ENCODE measurements around the gene NTNG1. TPM values are rescaled to one million over a fixed set of nuclear protein-coding genes. Genes with fewer than 3 reads are reported as not detected.

The NTNG1 gene
- total and polyA plus RNA-seq, 12 donors, result 0.06 TPM; not detected in 11

DNA sequence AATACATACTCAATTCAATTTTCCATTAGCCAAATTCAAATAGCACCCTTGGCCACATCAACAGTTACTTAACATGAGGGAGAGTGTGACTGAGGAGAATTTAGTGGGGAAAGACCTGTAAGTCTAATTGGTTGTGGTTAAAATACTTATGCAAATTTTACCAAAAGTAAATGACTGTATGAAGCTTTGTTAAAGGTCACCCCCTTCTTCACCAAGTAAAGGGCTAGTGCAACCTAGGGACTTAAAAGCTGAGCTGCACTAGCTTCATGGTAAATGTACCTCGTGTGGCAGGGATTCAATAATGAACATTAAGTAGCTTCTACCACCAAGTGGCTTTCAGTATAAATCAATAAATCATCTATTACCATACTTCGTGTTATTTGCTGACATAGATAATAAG lies 372.0 kb downstream of the NTNG1 start:
- WGBS, 2 donors, result 62 to 69% methylated on average over 2 of the region's 2 CpGs
- DNase-seq (no peak), ATAC-seq (no peak)
- TF ChIP-seq, protein P1, sequence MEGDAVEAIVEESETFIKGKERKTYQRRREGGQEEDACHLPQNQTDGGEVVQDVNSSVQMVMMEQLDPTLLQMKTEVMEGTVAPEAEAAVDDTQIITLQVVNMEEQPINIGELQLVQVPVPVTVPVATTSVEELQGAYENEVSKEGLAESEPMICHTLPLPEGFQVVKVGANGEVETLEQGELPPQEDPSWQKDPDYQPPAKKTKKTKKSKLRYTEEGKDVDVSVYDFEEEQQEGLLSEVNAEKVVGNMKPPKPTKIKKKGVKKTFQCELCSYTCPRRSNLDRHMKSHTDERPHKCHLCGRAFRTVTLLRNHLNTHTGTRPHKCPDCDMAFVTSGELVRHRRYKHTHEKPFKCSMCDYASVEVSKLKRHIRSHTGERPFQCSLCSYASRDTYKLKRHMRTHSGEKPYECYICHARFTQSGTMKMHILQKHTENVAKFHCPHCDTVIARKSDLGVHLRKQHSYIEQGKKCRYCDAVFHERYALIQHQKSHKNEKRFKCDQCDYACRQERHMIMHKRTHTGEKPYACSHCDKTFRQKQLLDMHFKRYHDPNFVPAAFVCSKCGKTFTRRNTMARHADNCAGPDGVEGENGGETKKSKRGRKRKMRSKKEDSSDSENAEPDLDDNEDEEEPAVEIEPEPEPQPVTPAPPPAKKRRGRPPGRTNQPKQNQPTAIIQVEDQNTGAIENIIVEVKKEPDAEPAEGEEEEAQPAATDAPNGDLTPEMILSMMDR (IDR thresholded peaks at IDR 0.05), result no peak
- Histone ChIP-seq H3K36me3 (no peaks in the 10 kb centered on the region), H3K27me3 (peaks cover 0 to 4% (median 0%) of the 10 kb centered on the region in 7 donors), H3K27ac (no peak overlapping the region), H3K9me3 (peaks cover 0 to 6% (median 0%) of the 10 kb centered on the region in 11 donors), H3K4me3 (no peak overlapping the region), H3K4me1 (no peaks in the 10 kb centered on the region)
- intact Hi-C loops (cut with DNase I), result no loop called here

DNA sequence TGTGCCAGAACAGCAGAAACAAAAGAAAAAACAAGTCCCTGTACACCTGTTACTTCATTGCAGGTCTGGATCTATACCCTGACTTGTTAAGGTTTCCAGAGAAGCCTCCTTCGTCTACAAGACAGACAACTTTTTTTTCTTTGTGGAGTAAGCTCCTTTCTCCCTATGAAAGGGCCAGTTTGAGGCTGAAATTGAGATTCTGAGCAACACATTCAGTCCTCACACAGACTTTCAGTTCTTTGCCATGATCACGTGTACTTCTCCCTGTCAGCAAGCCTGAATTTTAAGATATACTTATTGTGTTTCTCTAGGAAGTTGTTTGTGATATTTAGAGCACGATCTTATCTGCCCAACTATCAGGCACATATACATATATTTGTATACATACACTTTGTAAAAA lies 374.0 kb downstream of the NTNG1 start:
- H3K36me3 ChIP-seq, result no peaks in the 10 kb centered on the region
- intact Hi-C loops (cut with DNase I), result no loop called here
- ATAC-seq (no peak), DNase-seq (no peak)
- H3K9me3 ChIP-seq, result no peaks in the 10 kb centered on the region
- H3K4me1 ChIP-seq, result no peaks in the 10 kb centered on the region
- H3K27me3 ChIP-seq, result peaks cover 0 to 4% (median 0%) of the 10 kb centered on the region in 7 donors
- WGBS, 2 donors, result 63 to 68% methylated on average over 3 of the region's 3 CpGs
- H3K4me3 ChIP-seq, result no peak overlapping the region
- TF ChIP-seq, protein P1 (IDR thresholded peaks at IDR 0.05), result no peak
- no peak overlapping the region for H3K27ac ChIP-seq

DNA sequence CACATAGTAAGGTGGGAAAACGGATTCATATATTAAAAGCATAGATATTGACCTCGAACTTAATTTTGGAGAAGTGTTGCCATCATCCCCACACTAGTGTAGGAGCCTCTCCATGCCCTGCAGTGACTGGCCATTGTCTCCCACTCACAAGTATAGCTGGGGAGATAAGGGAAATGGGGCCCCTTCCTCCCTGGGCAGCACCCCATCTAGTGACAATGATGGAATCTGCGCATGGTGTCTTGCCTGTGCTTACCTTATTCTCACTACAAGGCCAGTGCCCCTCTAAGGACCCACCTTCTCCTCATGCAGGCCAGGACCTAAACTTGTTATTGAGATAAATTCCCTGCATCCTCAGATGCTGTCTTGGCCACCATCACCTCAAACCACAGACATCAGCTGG lies 374.9 kb downstream of the NTNG1 start:
- 81 to 86% methylated on average over 3 of the region's 3 CpGs for WGBS, 2 donors
- TF ChIP-seq, protein P1 (IDR thresholded peaks at IDR 0.05), result no peak
- no peak overlapping the region for H3K27ac ChIP-seq
- H3K27me3 ChIP-seq, result peaks cover 0 to 4% (median 0%) of the 10 kb centered on the region in 7 donors
- no peaks in the 10 kb centered on the region for H3K4me1 ChIP-seq
- no peak overlapping the region for H3K4me3 ChIP-seq
- no peaks in the 10 kb centered on the region for H3K36me3 ChIP-seq
- H3K9me3 ChIP-seq, result no peaks in the 10 kb centered on the region
- intact Hi-C loops (cut with DNase I), result no loop called here
- DNase-seq (no peak), ATAC-seq (no peak)

DNA sequence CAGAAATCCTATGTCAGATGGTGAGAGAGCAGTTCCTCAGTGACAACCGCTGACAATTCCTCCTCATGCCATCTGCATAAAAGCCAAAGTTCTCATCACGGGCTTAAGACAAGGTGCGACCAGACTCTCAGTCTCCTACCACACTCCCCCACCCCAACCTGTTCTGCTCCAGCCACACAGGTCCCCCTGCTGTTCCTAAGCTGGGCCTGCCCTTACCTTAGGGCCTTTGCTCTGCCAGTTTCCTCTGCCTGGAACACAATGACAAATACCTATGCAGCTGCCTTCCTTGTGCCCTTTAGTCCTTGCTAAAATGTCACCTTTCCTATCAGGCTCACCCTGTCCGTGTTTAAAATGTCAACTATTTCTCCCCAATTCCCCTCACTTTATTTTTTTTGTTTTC lies 382.2 kb downstream of the NTNG1 start:
- Histone ChIP-seq H3K4me3 (no peak overlapping the region), H3K4me1 (no peaks in the 10 kb centered on the region), H3K36me3 (no peaks in the 10 kb centered on the region), H3K9me3 (no peaks in the 10 kb centered on the region), H3K27ac (no peak overlapping the region), H3K27me3 (no peaks in the 10 kb centered on the region)
- TF ChIP-seq, protein P1 (IDR thresholded peaks at IDR 0.05), result no peak
- ATAC-seq (no peak), DNase-seq (no peak)
- intact Hi-C loops (cut with DNase I), result loop anchor here in 2 of 10 donors (10.0 kb wide), 2 partner anchors 238 to 248 kb away; no protein-coding TSS in a partner anchor
- 56 to 61% methylated on average over 4 of the region's 4 CpGs for WGBS, 2 donors
